ENCODE measurements around the gene ROPN1.
"Not testable (repeated sequence)": the region's sequence is repeated elsewhere in the genome, so short reads cannot be mapped to it uniquely, and the experiment has no call there.

DNA sequence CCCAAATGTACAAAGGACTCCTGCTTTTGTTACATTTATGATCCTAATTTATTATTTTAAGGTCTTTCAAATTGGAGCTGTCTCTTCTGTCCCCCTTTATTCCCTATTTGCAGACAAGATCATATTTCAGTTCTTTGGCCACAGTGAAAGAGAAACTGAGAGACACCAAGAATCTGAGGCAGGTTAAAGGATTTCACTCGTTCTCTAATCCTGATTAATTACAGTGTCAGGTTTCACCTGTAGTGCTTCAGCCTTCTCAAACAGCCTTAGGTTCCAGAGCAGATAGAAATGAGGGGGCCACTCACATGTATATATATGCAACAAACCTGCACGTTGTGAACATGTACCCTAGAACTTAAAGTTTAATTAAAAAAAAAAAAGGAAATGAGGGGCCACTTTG, 24.7 kb downstream of the ROPN1 start:
- TF ChIP-seq, protein P1, sequence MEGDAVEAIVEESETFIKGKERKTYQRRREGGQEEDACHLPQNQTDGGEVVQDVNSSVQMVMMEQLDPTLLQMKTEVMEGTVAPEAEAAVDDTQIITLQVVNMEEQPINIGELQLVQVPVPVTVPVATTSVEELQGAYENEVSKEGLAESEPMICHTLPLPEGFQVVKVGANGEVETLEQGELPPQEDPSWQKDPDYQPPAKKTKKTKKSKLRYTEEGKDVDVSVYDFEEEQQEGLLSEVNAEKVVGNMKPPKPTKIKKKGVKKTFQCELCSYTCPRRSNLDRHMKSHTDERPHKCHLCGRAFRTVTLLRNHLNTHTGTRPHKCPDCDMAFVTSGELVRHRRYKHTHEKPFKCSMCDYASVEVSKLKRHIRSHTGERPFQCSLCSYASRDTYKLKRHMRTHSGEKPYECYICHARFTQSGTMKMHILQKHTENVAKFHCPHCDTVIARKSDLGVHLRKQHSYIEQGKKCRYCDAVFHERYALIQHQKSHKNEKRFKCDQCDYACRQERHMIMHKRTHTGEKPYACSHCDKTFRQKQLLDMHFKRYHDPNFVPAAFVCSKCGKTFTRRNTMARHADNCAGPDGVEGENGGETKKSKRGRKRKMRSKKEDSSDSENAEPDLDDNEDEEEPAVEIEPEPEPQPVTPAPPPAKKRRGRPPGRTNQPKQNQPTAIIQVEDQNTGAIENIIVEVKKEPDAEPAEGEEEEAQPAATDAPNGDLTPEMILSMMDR (IDR thresholded peaks at IDR 0.05) = not testable (repeated sequence)
- not testable (repeated sequence) for TF ChIP-seq POLR2AphosphoS5 (IDR thresholded peaks at IDR 0.05; ENCODE audit: insufficient read depth in 1 of 2, low read depth in 1 of 2); POLR2A (IDR thresholded peaks at IDR 0.05)

Data from vagina (tissue), 2 donors.